Stimulated activated CD8-positive, alpha-beta memory T cell treated with anti-CD3 and anti-CD28 coated beads, Interleukin-15, amount 100 ng/mL, for 48 hours (primary cell): ENCODE data around the gene TMCO4.
"Not testable (repeated sequence)": the region's sequence is repeated elsewhere in the genome, so short reads cannot be mapped to it uniquely, and the experiment has no call there.

Experiments used
- DNase-seq, 2 donors: peaks; one replicate each; pipeline ENCODE4 v3.0.0-alpha.2; 2020; ENCODE audit warnings: low read depth in 2 of 2

Gene TMCO4

DNA sequence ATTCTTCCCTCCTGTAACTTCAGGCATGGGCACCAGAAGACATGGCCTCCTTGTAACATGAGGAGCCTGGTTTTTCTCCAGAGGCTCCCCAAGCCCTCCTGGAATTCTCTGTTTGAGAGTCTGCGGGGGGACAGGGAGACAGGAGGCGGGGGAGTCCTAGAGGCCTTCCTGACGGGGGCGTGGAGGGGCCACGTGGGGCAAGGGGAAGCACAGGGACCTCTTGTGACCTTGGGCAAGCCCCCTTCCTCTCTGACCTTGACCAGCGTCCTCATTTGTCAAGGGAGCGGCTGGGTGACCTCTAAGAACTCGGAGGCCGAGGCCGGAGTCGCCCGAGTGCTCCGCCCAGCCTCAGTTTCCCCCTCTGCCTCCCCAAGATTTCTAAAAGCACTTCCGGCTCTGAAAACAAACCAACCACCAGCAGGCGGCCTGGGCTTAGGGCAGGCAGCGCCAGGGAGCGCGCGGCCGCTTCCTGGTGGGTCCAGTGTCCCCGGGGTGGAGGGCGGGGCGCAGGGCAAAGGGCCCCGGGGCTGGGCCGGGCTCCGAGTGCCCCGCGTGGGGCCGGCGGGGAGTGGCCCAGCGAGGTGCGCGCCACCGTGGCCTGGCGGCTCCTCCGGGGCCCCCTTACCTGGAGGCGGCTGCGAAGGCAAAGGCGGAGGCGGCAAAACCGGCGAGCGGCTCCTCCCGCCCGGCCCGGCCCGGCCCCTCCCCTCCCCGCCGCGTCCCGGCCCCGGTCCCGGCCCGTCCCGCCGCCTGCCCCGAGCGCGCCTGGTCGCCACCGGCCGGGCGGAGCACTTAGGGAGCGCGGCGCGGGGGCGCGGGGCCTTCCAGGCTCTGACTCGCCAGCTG, at the start of gene TMCO4:
Gene TMCO4, minus strand, starts transcription at position 687 of the 846 bp plus-strand sequence. CDS start 19,158 bp downstream, outside the sequence.
- DNase-seq = peak; percentile 42 to 52

DNA sequence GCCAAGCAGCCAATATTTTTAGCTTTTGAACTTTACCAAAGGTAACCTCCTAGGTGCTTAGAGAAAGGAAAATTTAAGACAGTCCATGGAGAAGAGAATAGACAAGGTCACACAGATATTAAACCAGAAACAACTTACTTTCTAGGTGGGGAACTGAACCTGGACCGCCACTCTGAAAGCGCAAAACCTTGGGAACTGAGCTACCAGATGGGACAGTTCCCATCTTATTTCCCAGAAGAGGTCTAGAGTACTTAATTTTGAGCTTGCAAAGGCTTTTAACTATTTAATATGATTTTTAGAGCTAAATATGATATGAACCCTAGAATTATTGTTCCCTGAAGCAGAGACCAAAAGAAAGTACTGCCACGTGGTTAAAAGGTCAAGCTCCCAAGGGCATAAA, 49.6 kb upstream of the TMCO4 start:
- DNase-seq = not testable (repeated sequence)

DNA sequence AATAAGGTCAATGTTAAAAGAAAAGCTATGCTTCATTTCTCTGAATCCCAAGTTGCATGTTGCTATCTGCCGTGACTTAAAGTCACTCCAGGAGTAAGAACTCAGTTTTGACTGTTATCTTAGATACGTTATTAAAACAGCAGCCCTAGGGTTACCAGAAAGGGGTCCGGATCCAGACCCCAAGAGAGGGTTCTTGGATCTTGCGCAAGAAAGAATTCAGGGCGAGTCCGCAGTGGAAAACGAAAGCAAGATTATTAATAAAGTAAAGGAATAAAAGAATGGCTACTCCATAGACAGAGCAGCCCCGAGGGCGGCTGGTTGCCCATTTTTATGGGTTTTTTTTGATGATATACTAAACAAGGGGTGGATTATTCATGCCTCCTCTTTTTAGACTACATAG, 47.6 kb upstream of the TMCO4 start:
- DNase-seq = not testable (repeated sequence)

DNA sequence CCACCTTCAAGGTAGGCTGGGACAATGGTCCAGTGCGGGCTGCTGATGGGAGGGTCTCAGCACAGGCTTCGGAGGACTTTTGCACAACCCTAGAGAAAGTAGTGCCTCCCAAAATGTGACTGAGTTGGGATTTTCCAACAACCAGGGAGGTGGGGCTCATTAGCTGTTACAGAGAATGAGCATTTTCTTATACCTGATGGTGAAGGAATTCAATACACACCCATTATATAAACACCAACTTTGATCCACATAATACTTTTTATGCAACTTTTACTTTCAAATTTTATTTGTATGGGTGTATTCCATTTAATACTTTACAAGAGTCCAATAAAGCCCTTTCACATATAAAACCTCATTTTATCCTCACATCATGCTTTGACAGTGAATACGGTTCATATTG, 46.6 kb upstream of the TMCO4 start:
- DNase-seq = no peak

DNA sequence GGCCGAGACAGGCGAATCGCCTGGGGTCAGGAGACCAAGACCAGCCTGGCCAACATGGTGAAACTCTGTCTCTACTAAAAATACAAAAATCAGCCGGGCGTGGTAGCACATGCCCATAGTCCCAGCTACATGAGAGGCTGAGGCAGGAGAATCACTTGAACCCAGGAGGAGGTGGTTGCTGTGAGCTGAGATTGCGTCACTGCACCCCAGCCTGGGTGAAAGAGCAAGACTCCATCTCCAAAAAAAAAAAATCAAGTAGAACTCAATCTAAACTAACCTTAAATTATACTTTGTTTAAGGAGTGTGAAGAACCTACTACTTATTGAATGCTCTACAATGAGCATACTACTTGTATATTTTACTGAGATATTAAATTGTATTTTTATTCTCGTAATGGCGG, 45.8 kb upstream of the TMCO4 start:
- no peak for DNase-seq

DNA sequence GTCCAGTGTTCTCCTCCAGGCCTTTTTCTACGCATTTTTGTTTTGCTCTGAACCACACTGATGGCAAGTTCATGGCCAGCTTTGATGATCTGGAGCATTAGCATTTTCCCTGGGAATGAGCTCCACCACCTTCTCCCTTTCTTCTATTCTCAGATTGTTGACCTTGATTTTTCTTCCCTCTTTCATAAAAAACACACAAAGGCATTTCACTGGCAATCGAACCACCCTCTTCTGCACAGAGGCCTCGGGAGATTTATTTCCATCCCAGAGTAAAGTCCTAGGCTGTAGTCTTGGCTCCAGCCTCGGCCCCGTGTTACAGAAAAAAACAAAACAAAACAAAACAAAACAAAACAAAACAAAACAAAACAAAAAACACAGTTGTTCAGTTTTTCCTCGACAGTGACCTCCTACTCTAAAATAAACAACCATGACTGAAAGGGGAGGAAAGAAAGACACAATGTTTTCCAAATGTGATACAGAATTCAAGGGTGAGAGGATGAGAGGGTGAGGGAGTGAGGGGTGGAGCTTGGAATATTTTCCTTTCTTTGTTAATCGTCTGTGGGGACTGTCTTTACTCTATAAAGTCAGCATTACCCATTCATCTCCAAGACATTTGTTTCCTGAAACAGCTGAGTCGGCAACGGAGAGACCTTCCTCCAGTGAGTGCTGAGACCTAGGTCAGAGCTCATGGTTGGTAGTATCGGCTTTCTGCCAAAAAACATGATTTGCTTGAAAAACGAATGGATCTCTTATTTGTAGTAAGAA, 45.2 kb upstream of the TMCO4 start:
- no peak for DNase-seq

DNA sequence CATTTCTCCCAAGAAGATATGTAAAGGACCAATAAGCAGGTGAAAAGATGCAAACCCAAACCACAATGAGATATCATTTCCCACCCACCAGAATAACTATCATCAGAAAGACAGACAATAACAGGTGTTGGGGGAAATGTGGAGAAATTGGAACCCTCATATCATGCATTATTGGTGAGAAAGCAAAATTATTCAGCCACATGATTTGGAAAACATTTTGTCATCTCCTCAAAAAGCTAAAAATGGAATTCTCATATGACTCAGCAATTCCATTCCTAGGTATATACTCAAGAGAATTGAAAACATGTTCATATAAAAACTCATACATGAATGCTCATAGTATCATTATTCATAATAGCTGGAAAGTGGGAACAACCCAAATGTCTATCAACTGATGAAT, 40.5 kb upstream of the TMCO4 start:
- no peak for DNase-seq

DNA sequence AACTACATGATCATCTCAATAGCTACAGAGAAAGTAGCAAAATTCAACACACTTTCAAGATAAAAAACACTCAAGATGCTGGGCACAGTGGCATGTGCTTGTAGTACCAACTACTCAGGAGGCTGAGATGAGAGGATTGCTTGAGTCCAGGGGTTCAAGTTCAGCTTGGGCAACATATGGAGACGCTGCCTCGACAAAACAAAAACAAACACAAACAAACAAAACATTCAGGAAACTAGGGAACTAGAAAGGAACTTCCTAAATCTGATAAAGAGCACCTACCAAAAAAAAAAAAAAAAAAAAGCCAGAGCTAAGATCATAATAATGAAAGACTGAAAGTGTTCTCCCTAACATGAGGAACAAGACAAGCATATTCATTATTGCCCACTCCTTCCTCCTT, 38.1 kb upstream of the TMCO4 start:
- no peak for DNase-seq

DNA sequence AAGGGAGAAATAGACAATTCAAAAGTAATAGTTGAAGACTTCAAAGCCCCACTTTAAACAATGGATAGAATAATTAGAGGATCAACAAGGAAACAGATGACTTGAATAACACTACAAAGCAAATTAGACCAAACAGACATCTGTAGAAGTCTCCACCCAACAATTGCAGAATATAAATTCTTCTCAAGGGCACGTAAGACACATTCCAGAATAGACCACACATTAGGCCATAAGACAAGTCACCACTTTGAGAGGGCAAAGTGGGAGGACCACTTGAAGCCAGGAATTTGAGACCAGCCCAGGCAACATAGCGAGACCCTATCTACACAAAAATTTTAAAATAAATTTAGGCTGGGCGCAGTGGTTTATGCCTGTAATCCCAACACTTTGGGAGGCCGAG, 35.9 kb upstream of the TMCO4 start:
- no peak for DNase-seq

DNA sequence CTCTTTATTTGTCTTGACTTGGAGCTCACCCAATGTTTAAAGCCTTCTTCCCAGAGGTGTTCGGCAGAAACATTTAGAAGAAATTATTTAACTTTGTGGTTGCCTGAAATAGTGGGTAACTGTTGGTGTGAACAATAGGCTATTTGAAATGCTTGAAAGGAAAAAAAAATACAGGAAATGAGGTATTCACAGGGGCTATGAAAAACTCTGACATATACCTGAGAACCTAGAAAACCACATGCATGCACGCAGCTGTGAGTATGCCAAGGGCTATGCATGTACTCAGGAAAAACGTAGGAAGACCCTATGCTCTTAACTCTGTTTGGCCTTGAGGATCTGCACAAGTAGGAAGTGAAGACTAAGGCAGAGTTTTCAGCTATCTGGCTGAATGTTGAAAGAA, 31.7 kb upstream of the TMCO4 start:
- no peak for DNase-seq

DNA sequence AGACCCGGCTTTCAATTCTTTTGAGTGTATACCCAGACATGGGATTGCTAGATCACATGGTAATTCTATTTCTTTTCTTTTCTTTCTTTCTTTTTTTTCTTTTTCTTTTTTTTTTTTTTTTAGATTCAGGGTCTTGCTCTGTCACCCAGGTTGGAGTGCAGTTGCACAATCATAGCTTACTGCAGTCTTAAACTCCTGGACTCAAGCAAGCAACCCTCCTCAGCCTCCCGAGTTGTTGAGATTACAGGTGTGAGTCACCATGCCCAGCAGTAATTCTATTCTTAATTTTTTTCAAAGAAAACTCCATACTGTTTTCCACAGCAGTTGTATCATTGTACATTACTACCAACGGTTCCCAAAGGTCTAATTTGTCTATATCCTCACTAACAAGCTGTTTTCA, 28.8 kb upstream of the TMCO4 start:
- DNase-seq = no peak

DNA sequence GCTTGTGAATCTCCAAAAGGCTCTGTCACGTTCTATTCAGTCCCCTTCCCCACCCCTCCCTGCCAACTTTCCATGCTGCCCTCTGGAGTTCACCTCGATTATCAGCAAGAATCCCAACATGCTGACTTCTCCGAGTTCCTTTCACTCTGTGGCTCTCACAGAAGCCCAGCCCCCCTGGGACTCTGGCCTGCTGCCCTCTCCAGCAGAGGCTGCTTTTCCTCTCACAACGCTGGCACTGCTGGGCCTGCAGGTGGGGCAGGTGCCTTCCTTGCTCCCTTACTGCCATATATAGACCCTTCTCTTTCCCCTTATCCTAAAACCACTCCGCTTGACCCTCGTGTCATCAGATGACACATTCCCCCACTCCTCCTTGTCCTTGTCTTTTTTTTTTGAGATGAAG, 25.6 kb upstream of the TMCO4 start:
- no peak for DNase-seq

DNA sequence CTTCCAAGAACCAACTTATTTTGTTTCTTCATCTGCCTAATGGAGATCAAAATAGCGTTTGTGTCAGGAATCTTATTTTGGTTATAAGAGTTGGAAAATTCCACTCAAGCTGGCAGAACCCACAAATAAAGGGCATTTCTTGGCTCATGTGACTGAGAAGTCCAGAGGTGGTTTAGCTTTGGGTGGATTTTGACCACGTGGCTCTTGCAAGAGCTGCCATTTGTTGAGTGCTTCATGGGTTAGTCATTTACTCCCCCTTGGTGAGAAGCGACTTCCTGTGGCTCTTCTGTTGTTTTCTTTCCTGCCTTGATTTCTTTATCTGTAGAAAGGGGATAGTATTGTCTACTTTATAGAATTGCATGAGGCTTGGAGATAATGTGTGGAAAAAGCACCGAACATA, 24.8 kb upstream of the TMCO4 start:
- DNase-seq = no peak

DNA sequence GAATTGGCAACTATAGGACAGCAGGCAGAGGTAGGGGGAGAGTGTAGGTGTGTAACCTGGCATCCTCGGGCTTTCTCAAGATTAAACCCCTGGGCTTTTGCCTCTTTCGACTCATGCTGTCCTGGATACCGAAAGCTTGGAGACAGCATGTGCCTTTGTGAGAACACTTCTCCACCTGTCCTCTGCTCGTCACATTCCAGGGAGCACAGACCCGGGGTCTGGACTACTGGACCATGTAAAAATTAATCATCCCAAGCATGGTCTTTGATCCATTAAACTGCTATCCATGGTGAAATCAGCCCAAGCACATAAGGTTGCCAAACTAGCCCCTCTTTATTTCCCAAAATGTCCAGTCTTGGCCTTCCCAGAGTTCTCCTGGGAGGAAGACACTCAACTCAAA, 24.3 kb upstream of the TMCO4 start:
- DNase-seq = no peak

DNA sequence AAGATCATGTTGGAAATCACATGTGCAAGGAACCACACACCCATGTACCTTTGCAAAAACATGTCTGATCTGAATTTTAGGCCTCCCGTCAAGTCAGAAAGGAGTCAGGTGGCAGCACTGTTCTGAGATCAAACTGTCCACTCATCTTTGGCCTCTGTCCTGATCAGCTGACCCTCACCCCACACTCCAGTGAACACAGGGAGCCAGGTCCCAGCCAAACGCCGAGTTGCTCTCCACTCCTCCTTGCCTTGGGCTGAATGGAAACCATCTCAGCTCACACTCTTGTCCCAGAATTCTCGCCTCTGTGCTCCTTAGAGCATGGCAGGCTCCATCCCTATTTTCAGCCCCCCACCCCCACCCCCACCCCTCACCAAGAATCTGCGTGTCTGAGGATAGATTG, 20.0 kb upstream of the TMCO4 start:
- no peak for DNase-seq

DNA sequence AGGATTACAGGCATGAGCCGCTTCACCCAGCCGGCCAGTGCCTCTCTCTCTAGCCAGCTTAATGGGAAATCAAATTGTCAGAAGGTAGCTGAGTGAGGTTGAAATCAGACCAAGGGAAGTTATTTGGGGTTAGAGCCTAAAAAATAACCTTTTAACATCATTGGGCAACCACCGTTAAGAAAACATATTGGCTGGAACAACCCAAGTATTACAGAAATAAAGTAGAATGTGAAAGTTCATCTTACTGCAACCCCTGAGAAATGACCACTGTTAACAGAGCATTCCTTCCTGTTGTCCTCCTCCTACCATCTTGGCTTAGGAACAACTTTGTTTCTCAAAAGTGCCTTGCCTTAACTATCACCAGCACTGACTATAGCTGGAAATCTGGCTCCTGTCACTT, 18.6 kb upstream of the TMCO4 start:
- no peak for DNase-seq

DNA sequence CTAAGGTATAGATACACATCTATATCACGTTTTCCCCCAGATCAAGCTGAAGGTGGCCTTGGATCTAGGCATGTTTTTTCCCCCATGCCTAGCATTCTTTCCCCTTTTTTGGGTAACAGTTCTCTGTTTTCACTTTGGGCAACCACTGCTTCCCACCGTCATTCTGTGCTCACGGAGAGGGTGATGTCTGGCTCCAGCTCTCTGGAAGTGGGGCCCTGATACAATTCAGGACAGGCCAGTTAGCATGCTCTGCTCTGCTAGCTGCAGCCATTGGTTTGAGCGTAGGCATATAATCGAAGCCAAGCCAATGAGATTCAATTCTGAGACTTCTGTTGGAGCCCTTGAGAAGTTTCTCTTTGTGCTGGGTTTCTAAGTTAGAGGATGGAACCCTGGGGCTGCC, 17.4 kb upstream of the TMCO4 start:
- no peak for DNase-seq

DNA sequence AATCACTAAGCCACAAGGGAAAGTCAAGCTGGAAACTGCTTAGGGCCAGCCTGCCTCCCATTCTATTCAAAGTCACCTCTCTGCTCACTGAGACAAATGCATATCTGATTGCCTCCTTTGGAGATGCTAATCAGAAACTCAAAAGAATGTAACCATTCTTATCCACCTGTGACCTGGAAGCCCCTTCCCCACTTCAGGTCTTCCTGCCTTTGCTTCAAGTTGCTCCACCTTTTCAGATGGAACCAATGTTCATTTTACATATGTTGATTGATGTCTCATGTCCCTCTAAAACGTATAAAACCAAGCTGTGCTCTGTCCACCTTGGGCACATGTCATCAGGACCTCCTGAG, 17.0 kb upstream of the TMCO4 start:
- not testable (repeated sequence) for DNase-seq

DNA sequence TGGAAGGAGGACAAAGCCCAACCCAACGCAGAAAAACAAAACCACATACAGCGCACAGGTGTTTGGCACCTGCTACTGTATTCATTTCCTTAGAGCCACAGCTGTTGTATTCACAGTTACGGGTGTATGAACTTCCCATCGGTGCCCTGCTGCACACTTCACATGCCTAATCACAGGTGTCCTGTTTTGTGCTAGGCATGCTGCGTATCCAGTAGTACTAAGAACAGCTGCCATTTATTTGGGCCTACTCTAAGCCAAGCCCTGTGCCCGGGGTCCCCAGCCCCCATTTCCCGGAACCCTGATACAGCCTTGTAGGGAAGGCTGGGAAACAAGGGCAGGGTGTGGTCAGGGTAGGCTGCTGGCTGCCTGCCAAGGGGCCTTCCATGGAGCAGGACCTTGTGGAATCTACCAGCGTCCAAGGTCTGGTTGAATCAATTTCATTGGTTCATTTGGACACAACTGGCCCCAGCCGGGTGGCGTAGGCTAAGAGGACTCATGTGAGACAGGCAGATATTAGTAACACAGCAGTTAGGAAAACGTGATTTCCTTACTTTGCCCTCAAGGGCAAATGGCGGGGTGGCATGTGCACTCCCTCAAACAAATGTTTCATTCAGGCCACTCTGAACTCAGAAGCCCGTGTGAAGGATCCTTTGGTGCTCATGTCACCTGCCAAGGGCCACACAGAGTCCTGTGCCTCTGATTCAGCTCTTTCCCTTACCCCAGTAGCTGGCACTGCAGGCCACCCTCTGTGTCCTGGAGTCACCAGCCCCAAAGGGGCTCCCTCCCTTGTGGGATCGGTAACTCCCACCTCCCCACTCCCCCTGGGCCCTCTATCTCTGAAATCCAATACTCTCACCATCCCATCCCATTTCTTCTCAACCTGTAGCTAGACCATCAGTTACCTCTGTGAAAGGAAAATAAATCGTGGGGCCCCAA, 16.4 kb upstream of the TMCO4 start:
- no peak for DNase-seq

DNA sequence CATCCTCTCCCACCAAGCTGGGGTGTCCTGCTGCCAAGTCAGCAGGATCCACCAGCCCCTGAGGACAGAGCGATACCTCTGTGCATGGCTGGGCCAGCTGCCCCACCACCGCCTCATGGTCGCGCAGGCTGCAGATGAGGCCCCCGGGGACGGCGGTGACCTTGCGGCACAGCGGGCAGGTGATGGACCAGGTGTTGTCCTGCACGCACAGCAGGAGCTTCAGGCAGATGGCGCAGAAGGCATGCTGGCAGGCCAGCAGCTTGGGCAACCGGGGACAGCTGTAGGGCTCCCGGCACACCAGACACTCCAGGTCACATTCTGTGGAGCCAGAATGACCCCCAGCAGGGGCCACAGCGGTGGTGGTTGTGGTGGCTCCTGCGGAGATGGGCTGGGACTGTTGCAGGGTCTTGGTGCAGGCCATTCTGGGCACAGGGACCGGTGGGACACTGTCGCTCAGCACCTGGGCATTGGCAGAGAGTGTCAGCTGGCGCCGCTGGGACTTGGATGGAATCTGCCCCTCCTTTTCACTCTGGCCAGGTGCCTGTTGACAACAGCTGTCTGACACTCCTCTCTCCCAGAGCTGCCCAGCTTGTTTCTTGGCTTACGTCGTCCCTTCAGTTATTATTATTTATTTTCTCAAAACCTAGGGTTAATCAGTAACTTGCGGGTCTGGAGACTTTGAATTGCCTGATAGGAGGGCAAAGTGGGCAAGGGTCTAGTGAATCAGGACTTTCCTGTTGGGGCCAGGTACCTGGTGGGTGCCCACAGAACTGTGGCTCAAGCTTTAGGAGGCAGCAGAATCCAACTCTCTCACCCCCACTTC, 15.2 kb upstream of the TMCO4 start, which contains the start of gene RNF186:
Gene RNF186, minus strand, starts transcription at position 603 of the 823 bp plus-strand sequence. Its CDS starts 182 bp downstream, at position 421.
- DNase-seq = no peak

DNA sequence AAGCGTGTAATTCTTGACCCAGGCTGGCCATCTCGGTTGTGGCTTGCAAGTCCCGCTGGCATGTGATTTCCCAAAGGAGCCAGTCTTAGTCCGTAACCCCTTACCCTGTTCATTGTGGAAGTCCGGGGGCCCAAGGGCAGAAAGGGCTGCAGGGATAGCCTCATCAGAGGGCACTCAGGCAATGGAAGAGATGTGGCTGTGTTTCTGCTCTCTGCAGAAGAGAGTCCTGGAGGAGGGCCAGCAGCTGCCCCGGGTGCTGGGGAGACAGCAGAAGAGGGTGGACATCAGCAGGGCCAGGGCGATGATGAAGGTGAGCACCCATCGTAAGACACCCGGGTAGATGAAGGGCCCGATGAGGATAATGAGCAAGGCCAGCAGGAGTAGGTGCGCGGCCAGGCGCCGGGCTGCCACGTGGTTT, 14.5 kb upstream of the TMCO4 start:
- no peak for DNase-seq
